H9 (cell line): ENCODE data around the gene PHOX2A. TPM values are rescaled to one million over a fixed set of nuclear protein-coding genes. Genes with fewer than 3 reads are reported as not detected.

Source experiments
- DNase-seq: peaks from one replicate; pipeline ENCODE4 v3.0.0-alpha.2; 2017
- H2AFZ ChIP-seq: one replicate; pipeline ENCODE4 v1.6.1; 2013; ENCODE audit warnings: mild to moderate bottlenecking, low read length, control low read depth, moderate library complexity
- H2AK5ac ChIP-seq: 2 replicates; pipeline ENCODE4 v1.6.1; 2013; ENCODE audit warnings: low read length, control low read depth, mixed read lengths; ENCODE audit not compliant: insufficient read length
- H2BK120ac ChIP-seq: one replicate; pipeline ENCODE4 v1.6.1; 2013; ENCODE audit warnings: low read depth, mild to moderate bottlenecking, low read length, control low read depth, inconsistent platforms; ENCODE audit not compliant: poor library complexity, severe bottlenecking
- H2BK12ac ChIP-seq: 2 replicates; pipeline ENCODE4 v1.6.1; 2013; ENCODE audit warnings: low read length, control low read depth, mixed read lengths, low read depth; ENCODE audit not compliant: insufficient read length
- H2BK15ac ChIP-seq: 2 replicates; pipeline ENCODE4 v1.6.1; 2013; ENCODE audit warnings: low read depth, low read length, control low read depth
- H2BK20ac ChIP-seq: one replicate; pipeline ENCODE4 v1.6.1; 2013; ENCODE audit warnings: low read depth, mild to moderate bottlenecking, low read length, control low read depth, inconsistent platforms; ENCODE audit not compliant: poor library complexity, severe bottlenecking
- H2BK5ac ChIP-seq: 2 replicates; pipeline ENCODE4 v1.6.1; 2013; ENCODE audit warnings: low read length, control low read depth, mixed read lengths; ENCODE audit not compliant: insufficient read length
- H3K14ac ChIP-seq: 2 replicates; pipeline ENCODE4 v1.6.1; 2013; ENCODE audit warnings: low read length, control low read depth; ENCODE audit not compliant: insufficient read depth
- H3K18ac ChIP-seq: 2 replicates; pipeline ENCODE4 v1.6.1; 2013; ENCODE audit warnings: low read depth, mild to moderate bottlenecking, mixed read lengths, low read length, control low read depth; ENCODE audit not compliant: insufficient read length
- H3K23ac ChIP-seq: 2 replicates; pipeline ENCODE4 v1.6.1; 2013; ENCODE audit warnings: low read length, control low read depth, mixed read lengths, low read depth; ENCODE audit not compliant: insufficient read length
- H3K23me2 ChIP-seq: 2 replicates; pipeline ENCODE4 v1.6.1; 2013; ENCODE audit warnings: low read depth, mild to moderate bottlenecking, mixed read lengths, low read length, control low read depth; ENCODE audit not compliant: insufficient read length, poor library complexity, severe bottlenecking
- H3K27ac ChIP-seq: 2 replicates; pipeline ENCODE4 v1.5.1; 2013; ENCODE audit warnings: low read length, control low read depth, mixed read lengths, low read depth; ENCODE audit not compliant: insufficient read length
- H3K27me3 ChIP-seq: 2 replicates; pipeline ENCODE4 v1.6.1; 2013; ENCODE audit warnings: low read length, control low read depth, inconsistent platforms; ENCODE audit not compliant: insufficient read depth
- H3K4ac ChIP-seq: 2 replicates; pipeline ENCODE4 v1.6.1; 2013; ENCODE audit warnings: low read depth, mild to moderate bottlenecking, control low read depth, inconsistent platforms, low read length, moderate library complexity
- H3K4me1 ChIP-seq: 2 replicates; pipeline ENCODE4 v1.6.1; 2013; ENCODE audit warnings: low read length, control low read depth, inconsistent platforms; ENCODE audit not compliant: insufficient read depth
- H3K4me2 ChIP-seq: 2 replicates; pipeline ENCODE4 v1.6.1; 2013; ENCODE audit warnings: low read length, control low read depth, mixed read lengths; ENCODE audit not compliant: insufficient read length, insufficient read depth
- H3K56ac ChIP-seq: 2 replicates; pipeline ENCODE4 v1.6.1; 2013; ENCODE audit warnings: low read depth, mild to moderate bottlenecking, mixed read lengths, low read length, control low read depth; ENCODE audit not compliant: insufficient read length
- H3K79me1 ChIP-seq: 2 replicates; pipeline ENCODE4 v1.6.1; 2013; ENCODE audit warnings: low read depth, mild to moderate bottlenecking, moderate library complexity, low read length, control low read depth, inconsistent platforms; ENCODE audit not compliant: insufficient read depth, poor library complexity, severe bottlenecking
- H3K79me2 ChIP-seq: 2 replicates; pipeline ENCODE4 v1.6.1; 2013; ENCODE audit warnings: low read length, control low read depth, inconsistent platforms; ENCODE audit not compliant: insufficient read depth
- H3K9ac ChIP-seq: 2 replicates; pipeline ENCODE4 v1.6.1; 2013; ENCODE audit warnings: low read length, control low read depth, mixed read lengths; ENCODE audit not compliant: insufficient read length; ENCODE audit errors: extremely low read depth
- H3K9me3 ChIP-seq: one replicate; pipeline ENCODE4 v1.6.1; 2013; ENCODE audit warnings: low read depth, low read length, inconsistent platforms; ENCODE audit not compliant: control insufficient read depth
- H3T11ph ChIP-seq: one replicate; pipeline ENCODE4 v1.6.1; 2013; ENCODE audit warnings: mild to moderate bottlenecking, low read length, control low read depth, inconsistent platforms
- H4K20me1 ChIP-seq: one replicate; pipeline ENCODE4 v1.6.1; 2013; ENCODE audit not compliant: control insufficient read depth, insufficient read length, insufficient read depth
- H4K5ac ChIP-seq: 2 replicates; pipeline ENCODE4 v1.6.1; 2013; ENCODE audit warnings: low read depth, mild to moderate bottlenecking, mixed read lengths, low read length, control low read depth; ENCODE audit not compliant: insufficient read length
- H4K8ac ChIP-seq: replicated peaks from 2 replicates; pipeline ENCODE4 v1.6.1; 2013; ENCODE audit warnings: low read length, control low read depth, mixed read lengths, low read depth; ENCODE audit not compliant: insufficient read length
- H4K91ac ChIP-seq: 2 replicates; pipeline ENCODE4 v1.6.1; 2013; ENCODE audit warnings: low read depth, mild to moderate bottlenecking, moderate library complexity, mixed read lengths, low read length, control low read depth; ENCODE audit not compliant: insufficient read length
- H3K27ac Mint-ChIP-seq, 3 experiments: 2 replicates in 2 of 3; 3 replicates in 1 of 3; pipeline ENCODE4 v1.8.0; 2020 to 2021; ENCODE audit warnings: mixed read lengths in 3 of 3, mild to moderate bottlenecking in 1 of 3, moderate library complexity in 1 of 3
- H3K27me3 Mint-ChIP-seq: 2 replicates; pipeline ENCODE4 v1.8.0; 2021; ENCODE audit warnings: low read depth, mild to moderate bottlenecking, moderate library complexity, mixed read lengths
- H3K36me3 Mint-ChIP-seq, 3 experiments: 2 replicates in 2 of 3; 3 replicates in 1 of 3; pipeline ENCODE4 v1.8.0; 2020 to 2021; ENCODE audit warnings: low read depth in 3 of 3, mixed read lengths in 3 of 3; ENCODE audit not compliant: insufficient read depth in 1 of 3
- H3K4me1 Mint-ChIP-seq, 2 experiments: 2 replicates each; pipeline ENCODE4 v1.8.0; 2020; ENCODE audit warnings: mixed read lengths in 2 of 2
- H3K4me3 Mint-ChIP-seq, 2 experiments: 2 replicates in 1 of 2; 3 replicates in 1 of 2; pipeline ENCODE4 v1.8.0; 2020 to 2021; ENCODE audit warnings: mild to moderate bottlenecking in 2 of 2, mixed read lengths in 2 of 2, moderate library complexity in 1 of 2
- H3K9me3 Mint-ChIP-seq, 2 experiments: 2 replicates in 1 of 2; 3 replicates in 1 of 2; pipeline ENCODE4 v1.8.0; 2020; ENCODE audit warnings: mild to moderate bottlenecking in 2 of 2, mixed read lengths in 2 of 2, moderate library complexity in 1 of 2
- CTCF ChIP-seq: fragments of 200-600 bp; sonication (generic); conservative IDR thresholded peaks from 3 replicates; pipeline ENCODE4 v1.8.0; 2021; ENCODE audit warnings: antibody characterized with exemption, mild to moderate bottlenecking
- WGBS: extraction: QIAGEN DNeasy Blood & Tissue Kit; methylation state at CpG from one replicate; pipeline ENCODE4 v1.1.7; 2013; ENCODE audit warnings: missing lambda C conversion rate, low lambda C conversion rate, mixed read lengths; ENCODE audit not compliant: insufficient read length; ENCODE audit errors: extremely low coverage; 5-methylcytosine and 5-hydroxymethylcytosine counted together
- total RNA-seq: library from RNA; stranded (reverse); gene quantifications from 2 replicates; pipeline ENCODE4 v1.2.1, GENCODE V29; 2021

PHOX2A gene
- total RNA-seq, 1 experiment from 2014 or later, result 1.4 TPM

GRCh38 chr11:72263361-72263760 is 19.4 kb upstream of the PHOX2A start:
- Histone ChIP-seq H2BK120ac (no peak overlapping the region), H2AK5ac (no peak overlapping the region), H3K27me3 (no peaks in the 10 kb centered on the region), H4K91ac (no peak overlapping the region), H2BK5ac (no peak overlapping the region), H3T11ph (no peak overlapping the region), H3K79me2 (no peaks in the 10 kb centered on the region), H3K4me2 (no peak overlapping the region), H3K79me1 (no peaks in the 10 kb centered on the region), H2BK15ac (no peak overlapping the region), H3K14ac (no peak overlapping the region), H4K20me1 (no peaks in the 10 kb centered on the region), H2BK12ac (no peak overlapping the region), H3K18ac (no peak overlapping the region), H3K9me3 (no peaks in the 10 kb centered on the region), H3K56ac (no peak overlapping the region), H4K8ac (no peak overlapping the region), H3K23me2 (no peaks in the 10 kb centered on the region), H3K9ac (no peak overlapping the region), H3K27ac (no peak overlapping the region), H2AFZ (no peak overlapping the region), H3K4me1 (no peaks in the 10 kb centered on the region), H2BK20ac (no peak overlapping the region), H4K5ac (no peak overlapping the region), H3K4ac (no peak overlapping the region), H3K23ac (no peak overlapping the region)
- no peak for DNase-seq
- Mint-ChIP-seq H3K27ac (no peak overlapping the region), H3K36me3 (no peaks in the 10 kb centered on the region), H3K27me3 (peaks cover 5% of the 10 kb centered on the region), H3K4me1 (peaks cover 10 to 11% of the 10 kb centered on the region in 2 experiments), H3K9me3 (no peaks in the 10 kb centered on the region), H3K4me3 (no peak overlapping the region)
- WGBS, result no CpG with 5 or more reads among the region's 4 CpGs
- TF ChIP-seq CTCF, result no peak
